K562 (cell line): ENCODE results near the gene HAUS1. TPM values are rescaled to one million over a fixed set of nuclear protein-coding genes. Genes with fewer than 3 reads are reported as not detected.

Experiments used
- FOXA1 ChIP-seq: fragments of 450-650 bp; IDR thresholded peaks from 2 replicates; pipeline ENCODE4 v1.6.1; 2016; ENCODE audit warnings: mild to moderate bottlenecking, borderline replicate concordance
- L3MBTL2 ChIP-seq: fragments of 450-650 bp; IDR thresholded peaks from 2 replicates; pipeline ENCODE4 v1.6.1; 2016; ENCODE audit warnings: mild to moderate bottlenecking, moderate library complexity
- ZKSCAN8 ChIP-seq: fragments of 200-800 bp; sonication (Bioruptor generic); IDR thresholded peaks from 2 replicates; pipeline ENCODE4 v1.6.1; 2016; ENCODE audit warnings: missing genetic modification characterization, missing compliant biosample characterization
- ZNF143 ChIP-seq: sonication (generic); formaldehyde crosslinking; IDR thresholded peaks from 2 replicates; pipeline ENCODE4 v1.9.0; 2022; ENCODE audit warnings: mild to moderate bottlenecking, missing genetic modification reagents
- polyA plus RNA-seq, 8 experiments: library from polyadenylated mRNA; depleted of rRNA in 4 of 8; stranded (reverse) in 5 of 8; unstranded in 3 of 8; fragments of >200 nt; fragmentation: Nextera tagmentation in 2 of 8; fragmentation: Illumina TruSeq in 1 of 8; extraction: Ambion mirVana in 2 of 8; extraction: Trizol in 1 of 8; gene quantifications; 2 replicates each; pipeline versions ENCODE4 v1.2.1 to v1.2.3, GENCODE V29; 2011 to 2014; ENCODE audit warnings: inconsistent platforms in 1 of 8, missing spikeins in 1 of 8
- total RNA-seq, 7 experiments: library from RNA; depleted of rRNA in 6 of 7; stranded (reverse); fragments of >200 nt in 6 of 7; fragmentation: Illumina TruSeq in 2 of 7; extraction: Trizol in 2 of 7; gene quantifications; 2 replicates each; pipeline versions ENCODE4 v1.2.1 to v1.2.3, GENCODE V29; 2011 to 2021; ENCODE audit warnings: low replicate concordance in 1 of 7
- TF ChIP-seq, protein P1 (sequence below): sonication (generic); formaldehyde crosslinking; IDR thresholded peaks from 2 replicates; pipeline ENCODE4 v1.8.1; 2023; ENCODE audit warnings: mild to moderate bottlenecking, missing genetic modification reagents, moderate library complexity
- TF ChIP-seq, protein P2 (sequence below): fragments of 450-650 bp; IDR thresholded peaks from 2 replicates; pipeline ENCODE4 v1.6.1; 2016; ENCODE audit warnings: mild to moderate bottlenecking, moderate library complexity
- TF ChIP-seq, protein P3 (sequence below): fragments of 200-800 bp; sonication (Bioruptor generic); IDR thresholded peaks from 2 replicates; pipeline ENCODE4 v1.6.1; 2017; ENCODE audit warnings: missing genetic modification characterization, missing compliant biosample characterization
- TF ChIP-seq, protein P4 (sequence below): sonication (generic); formaldehyde crosslinking; IDR thresholded peaks from 2 replicates; pipeline ENCODE4 v1.8.0; 2023; ENCODE audit warnings: mild to moderate bottlenecking, missing genetic modification reagents

Gene HAUS1
- total and polyA plus RNA-seq, 9 of the 15 experiments (the other 6 are each of a cell fraction or from before 2014, with no cell fraction given) = 45.6 to 135 (median 76.3) TPM

DNA sequence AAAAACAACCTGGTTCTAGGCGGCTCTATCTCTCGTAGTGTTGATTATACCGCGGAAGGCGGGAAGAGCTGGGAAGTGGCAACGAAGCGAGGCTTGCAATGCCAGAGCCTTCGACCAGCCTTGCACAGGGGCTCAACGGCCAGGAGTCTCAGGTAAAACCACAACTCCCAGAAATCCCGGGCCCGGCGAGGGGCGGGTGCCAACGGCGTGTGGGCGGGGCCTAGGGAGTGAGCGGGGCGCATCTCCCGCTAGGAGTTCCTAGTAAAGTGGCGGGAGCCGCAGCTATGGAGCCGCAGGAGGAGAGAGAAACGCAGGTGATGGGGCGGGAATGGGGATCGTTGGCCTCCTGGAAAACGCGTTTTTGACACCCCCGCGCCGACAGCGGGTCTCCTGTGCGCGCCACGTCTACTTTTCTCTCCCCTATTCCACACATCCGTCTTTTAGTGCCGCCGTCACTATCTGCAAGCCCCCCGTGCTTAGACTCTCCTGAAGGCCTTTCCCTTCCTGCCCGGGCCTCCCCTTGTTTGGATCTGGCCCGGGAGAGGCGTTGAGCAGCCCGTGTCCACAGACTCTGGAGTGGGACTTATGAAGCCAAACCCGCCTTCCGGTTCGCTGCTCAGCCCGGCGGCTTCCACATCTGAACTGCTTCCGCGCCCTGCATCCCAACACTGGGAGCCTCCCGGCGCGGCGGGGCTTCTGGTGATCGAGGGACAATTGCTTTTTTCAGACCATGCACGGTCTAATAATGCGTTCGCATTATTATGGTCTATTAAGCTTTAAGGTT lies at the start of gene HAUS1 (continued):
- TF ChIP-seq, protein P1, sequence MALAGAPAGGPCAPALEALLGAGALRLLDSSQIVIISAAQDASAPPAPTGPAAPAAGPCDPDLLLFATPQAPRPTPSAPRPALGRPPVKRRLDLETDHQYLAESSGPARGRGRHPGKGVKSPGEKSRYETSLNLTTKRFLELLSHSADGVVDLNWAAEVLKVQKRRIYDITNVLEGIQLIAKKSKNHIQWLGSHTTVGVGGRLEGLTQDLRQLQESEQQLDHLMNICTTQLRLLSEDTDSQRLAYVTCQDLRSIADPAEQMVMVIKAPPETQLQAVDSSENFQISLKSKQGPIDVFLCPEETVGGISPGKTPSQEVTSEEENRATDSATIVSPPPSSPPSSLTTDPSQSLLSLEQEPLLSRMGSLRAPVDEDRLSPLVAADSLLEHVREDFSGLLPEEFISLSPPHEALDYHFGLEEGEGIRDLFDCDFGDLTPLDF = peak; percentile 53; the same call in 1 of the 2 replicates
- TF ChIP-seq ZNF143 (CRISPR knock-in tag) (peak; percentile 80), ZKSCAN8 (CRISPR knock-in tag) (no peak), L3MBTL2 (peak; percentile 79), FOXA1 (no peak)
- TF ChIP-seq, protein P2, sequence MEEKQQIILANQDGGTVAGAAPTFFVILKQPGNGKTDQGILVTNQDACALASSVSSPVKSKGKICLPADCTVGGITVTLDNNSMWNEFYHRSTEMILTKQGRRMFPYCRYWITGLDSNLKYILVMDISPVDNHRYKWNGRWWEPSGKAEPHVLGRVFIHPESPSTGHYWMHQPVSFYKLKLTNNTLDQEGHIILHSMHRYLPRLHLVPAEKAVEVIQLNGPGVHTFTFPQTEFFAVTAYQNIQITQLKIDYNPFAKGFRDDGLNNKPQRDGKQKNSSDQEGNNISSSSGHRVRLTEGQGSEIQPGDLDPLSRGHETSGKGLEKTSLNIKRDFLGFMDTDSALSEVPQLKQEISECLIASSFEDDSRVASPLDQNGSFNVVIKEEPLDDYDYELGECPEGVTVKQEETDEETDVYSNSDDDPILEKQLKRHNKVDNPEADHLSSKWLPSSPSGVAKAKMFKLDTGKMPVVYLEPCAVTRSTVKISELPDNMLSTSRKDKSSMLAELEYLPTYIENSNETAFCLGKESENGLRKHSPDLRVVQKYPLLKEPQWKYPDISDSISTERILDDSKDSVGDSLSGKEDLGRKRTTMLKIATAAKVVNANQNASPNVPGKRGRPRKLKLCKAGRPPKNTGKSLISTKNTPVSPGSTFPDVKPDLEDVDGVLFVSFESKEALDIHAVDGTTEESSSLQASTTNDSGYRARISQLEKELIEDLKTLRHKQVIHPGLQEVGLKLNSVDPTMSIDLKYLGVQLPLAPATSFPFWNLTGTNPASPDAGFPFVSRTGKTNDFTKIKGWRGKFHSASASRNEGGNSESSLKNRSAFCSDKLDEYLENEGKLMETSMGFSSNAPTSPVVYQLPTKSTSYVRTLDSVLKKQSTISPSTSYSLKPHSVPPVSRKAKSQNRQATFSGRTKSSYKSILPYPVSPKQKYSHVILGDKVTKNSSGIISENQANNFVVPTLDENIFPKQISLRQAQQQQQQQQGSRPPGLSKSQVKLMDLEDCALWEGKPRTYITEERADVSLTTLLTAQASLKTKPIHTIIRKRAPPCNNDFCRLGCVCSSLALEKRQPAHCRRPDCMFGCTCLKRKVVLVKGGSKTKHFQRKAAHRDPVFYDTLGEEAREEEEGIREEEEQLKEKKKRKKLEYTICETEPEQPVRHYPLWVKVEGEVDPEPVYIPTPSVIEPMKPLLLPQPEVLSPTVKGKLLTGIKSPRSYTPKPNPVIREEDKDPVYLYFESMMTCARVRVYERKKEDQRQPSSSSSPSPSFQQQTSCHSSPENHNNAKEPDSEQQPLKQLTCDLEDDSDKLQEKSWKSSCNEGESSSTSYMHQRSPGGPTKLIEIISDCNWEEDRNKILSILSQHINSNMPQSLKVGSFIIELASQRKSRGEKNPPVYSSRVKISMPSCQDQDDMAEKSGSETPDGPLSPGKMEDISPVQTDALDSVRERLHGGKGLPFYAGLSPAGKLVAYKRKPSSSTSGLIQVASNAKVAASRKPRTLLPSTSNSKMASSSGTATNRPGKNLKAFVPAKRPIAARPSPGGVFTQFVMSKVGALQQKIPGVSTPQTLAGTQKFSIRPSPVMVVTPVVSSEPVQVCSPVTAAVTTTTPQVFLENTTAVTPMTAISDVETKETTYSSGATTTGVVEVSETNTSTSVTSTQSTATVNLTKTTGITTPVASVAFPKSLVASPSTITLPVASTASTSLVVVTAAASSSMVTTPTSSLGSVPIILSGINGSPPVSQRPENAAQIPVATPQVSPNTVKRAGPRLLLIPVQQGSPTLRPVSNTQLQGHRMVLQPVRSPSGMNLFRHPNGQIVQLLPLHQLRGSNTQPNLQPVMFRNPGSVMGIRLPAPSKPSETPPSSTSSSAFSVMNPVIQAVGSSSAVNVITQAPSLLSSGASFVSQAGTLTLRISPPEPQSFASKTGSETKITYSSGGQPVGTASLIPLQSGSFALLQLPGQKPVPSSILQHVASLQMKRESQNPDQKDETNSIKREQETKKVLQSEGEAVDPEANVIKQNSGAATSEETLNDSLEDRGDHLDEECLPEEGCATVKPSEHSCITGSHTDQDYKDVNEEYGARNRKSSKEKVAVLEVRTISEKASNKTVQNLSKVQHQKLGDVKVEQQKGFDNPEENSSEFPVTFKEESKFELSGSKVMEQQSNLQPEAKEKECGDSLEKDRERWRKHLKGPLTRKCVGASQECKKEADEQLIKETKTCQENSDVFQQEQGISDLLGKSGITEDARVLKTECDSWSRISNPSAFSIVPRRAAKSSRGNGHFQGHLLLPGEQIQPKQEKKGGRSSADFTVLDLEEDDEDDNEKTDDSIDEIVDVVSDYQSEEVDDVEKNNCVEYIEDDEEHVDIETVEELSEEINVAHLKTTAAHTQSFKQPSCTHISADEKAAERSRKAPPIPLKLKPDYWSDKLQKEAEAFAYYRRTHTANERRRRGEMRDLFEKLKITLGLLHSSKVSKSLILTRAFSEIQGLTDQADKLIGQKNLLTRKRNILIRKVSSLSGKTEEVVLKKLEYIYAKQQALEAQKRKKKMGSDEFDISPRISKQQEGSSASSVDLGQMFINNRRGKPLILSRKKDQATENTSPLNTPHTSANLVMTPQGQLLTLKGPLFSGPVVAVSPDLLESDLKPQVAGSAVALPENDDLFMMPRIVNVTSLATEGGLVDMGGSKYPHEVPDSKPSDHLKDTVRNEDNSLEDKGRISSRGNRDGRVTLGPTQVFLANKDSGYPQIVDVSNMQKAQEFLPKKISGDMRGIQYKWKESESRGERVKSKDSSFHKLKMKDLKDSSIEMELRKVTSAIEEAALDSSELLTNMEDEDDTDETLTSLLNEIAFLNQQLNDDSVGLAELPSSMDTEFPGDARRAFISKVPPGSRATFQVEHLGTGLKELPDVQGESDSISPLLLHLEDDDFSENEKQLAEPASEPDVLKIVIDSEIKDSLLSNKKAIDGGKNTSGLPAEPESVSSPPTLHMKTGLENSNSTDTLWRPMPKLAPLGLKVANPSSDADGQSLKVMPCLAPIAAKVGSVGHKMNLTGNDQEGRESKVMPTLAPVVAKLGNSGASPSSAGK = peak; percentile 66
- TF ChIP-seq, protein P3, sequence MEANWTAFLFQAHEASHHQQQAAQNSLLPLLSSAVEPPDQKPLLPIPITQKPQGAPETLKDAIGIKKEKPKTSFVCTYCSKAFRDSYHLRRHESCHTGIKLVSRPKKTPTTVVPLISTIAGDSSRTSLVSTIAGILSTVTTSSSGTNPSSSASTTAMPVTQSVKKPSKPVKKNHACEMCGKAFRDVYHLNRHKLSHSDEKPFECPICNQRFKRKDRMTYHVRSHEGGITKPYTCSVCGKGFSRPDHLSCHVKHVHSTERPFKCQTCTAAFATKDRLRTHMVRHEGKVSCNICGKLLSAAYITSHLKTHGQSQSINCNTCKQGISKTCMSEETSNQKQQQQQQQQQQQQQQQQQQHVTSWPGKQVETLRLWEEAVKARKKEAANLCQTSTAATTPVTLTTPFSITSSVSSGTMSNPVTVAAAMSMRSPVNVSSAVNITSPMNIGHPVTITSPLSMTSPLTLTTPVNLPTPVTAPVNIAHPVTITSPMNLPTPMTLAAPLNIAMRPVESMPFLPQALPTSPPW (CRISPR knock-in tag) = peak; percentile 37; the same call in 1 of the 2 replicates
- TF ChIP-seq, protein P4, sequence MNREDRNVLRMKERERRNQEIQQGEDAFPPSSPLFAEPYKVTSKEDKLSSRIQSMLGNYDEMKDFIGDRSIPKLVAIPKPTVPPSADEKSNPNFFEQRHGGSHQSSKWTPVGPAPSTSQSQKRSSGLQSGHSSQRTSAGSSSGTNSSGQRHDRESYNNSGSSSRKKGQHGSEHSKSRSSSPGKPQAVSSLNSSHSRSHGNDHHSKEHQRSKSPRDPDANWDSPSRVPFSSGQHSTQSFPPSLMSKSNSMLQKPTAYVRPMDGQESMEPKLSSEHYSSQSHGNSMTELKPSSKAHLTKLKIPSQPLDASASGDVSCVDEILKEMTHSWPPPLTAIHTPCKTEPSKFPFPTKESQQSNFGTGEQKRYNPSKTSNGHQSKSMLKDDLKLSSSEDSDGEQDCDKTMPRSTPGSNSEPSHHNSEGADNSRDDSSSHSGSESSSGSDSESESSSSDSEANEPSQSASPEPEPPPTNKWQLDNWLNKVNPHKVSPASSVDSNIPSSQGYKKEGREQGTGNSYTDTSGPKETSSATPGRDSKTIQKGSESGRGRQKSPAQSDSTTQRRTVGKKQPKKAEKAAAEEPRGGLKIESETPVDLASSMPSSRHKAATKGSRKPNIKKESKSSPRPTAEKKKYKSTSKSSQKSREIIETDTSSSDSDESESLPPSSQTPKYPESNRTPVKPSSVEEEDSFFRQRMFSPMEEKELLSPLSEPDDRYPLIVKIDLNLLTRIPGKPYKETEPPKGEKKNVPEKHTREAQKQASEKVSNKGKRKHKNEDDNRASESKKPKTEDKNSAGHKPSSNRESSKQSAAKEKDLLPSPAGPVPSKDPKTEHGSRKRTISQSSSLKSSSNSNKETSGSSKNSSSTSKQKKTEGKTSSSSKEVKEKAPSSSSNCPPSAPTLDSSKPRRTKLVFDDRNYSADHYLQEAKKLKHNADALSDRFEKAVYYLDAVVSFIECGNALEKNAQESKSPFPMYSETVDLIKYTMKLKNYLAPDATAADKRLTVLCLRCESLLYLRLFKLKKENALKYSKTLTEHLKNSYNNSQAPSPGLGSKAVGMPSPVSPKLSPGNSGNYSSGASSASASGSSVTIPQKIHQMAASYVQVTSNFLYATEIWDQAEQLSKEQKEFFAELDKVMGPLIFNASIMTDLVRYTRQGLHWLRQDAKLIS (CRISPR knock-in tag) = no peak
